Upper lobe of left lung (tissue), 6 donors: Measurements from ENCODE around the gene APOC1. TPM values are rescaled to one million over a fixed set of nuclear protein-coding genes. Genes with fewer than 3 reads are reported as not detected.

Experiments
- ATAC-seq, 2 donors: fragments of 200-7000 bp; cut with Tn5 transposase; one replicate each; pipeline ENCODE4 v1.9.1; 2022; ENCODE audit warnings: mild to moderate bottlenecking in 2 of 2, moderate library complexity in 2 of 2; ENCODE audit not compliant: low FRiP score in 2 of 2
- DNase-seq, 2 donors: peaks; one replicate each; pipeline ENCODE4 v3.0.0-alpha.2; 2019 to 2020
- H3K27ac ChIP-seq, 4 donors: fragments of 200-600 bp; sonication (generic); one replicate each; pipeline ENCODE4 v1.5.1; 2016 to 2019
- H3K27me3 ChIP-seq, 4 donors: fragments of 200-600 bp; sonication (generic); one replicate each; pipeline ENCODE4 v1.5.1; 2017 to 2019
- H3K36me3 ChIP-seq, 4 donors: fragments of 200-600 bp; sonication (generic); one replicate each; pipeline ENCODE4 v1.5.1; 2016 to 2019
- H3K4me1 ChIP-seq, 4 donors: fragments of 200-600 bp; sonication (generic); one replicate each; pipeline ENCODE4 v1.5.1; 2018 to 2019
- H3K4me3 ChIP-seq, 4 donors: fragments of 200-600 bp; sonication (generic); one replicate each; pipeline ENCODE4 v1.5.1; 2017 to 2019; ENCODE audit warnings: mild to moderate bottlenecking in 2 of 4, moderate library complexity in 1 of 4
- H3K9me3 ChIP-seq, 4 donors: fragments of 200-600 bp; sonication (generic); one replicate each; pipeline ENCODE4 v1.5.1; 2018 to 2019
- CTCF ChIP-seq, 6 experiments: fragments of 450-650 bp in 4 of 6; fragments of 200-600 bp in 2 of 6; sonication (generic) in 2 of 6; IDR thresholded peaks; one replicate each; pipeline ENCODE4 v1.5.1; 2016 to 2019; ENCODE audit warnings: antibody characterized with exemption in 6 of 6
- EP300 ChIP-seq, 4 donors: sonication (generic); formaldehyde crosslinking; IDR thresholded peaks; one replicate each; pipeline ENCODE4 v1.5.1; 2017; ENCODE audit warnings: antibody characterized with exemption in 4 of 4, control low read depth in 2 of 4
- POLR2A ChIP-seq, 4 donors: fragments of 450-650 bp; IDR thresholded peaks; one replicate each; pipeline ENCODE4 v1.5.1; 2016 to 2017; ENCODE audit warnings: antibody characterized with exemption in 4 of 4, mild to moderate bottlenecking in 2 of 4
- POLR2AphosphoS5 ChIP-seq, 2 donors: sonication (generic); formaldehyde crosslinking; IDR thresholded peaks; one replicate each; pipeline ENCODE4 v1.5.1; 2017; ENCODE audit warnings: antibody characterized with exemption in 2 of 2
- WGBS, 2 donors: methylation state at CpG; one replicate each; pipeline ENCODE4 v1.1.5; 2017 to 2018; 5-methylcytosine and 5-hydroxymethylcytosine counted together
- total RNA-seq, 6 donors: library from RNA; depleted of rRNA in 4 of 6; stranded (reverse); fragments of >200 nt in 4 of 6; gene quantifications; one replicate each; pipeline versions ENCODE4 v1.1.0 to v1.2.1, GENCODE V29; 2016 to 2021
- donor health status: DM: no; HTN: no; CAD: no; lungs with moderate emphysema.
- donor health status: DM: no; HTN: yes; CAD: no; lungs with severe emphysema.

Gene APOC1
- total RNA-seq, 6 donors from 2014 or later, result 186 to 754 (median 527) TPM

GRCh38 chr19:44893332-44894051 lies 20.9 kb upstream of the APOC1 start:
- H3K4me3 ChIP-seq, result no peak overlapping the region
- H3K27me3 ChIP-seq, result no peaks in the 10 kb centered on the region
- H3K4me1 ChIP-seq, result peaks cover 20 to 32% (median 21%) of the 10 kb centered on the region in 4 donors
- TF ChIP-seq POLR2A (IDR thresholded peaks at IDR 0.05) (peak in 1 of 4 donors; percentile 24), POLR2AphosphoS5 (IDR thresholded peaks at IDR 0.05) (peak in 1 of 2 donors; percentile 22), EP300 (IDR thresholded peaks at IDR 0.05) (peak in 1 of 4 donors; percentile 66), CTCF (IDR thresholded peaks at IDR 0.05) (no peak)
- 86 to 91% methylated on average over 7 to 18 of the region's 18 CpGs for WGBS, 2 donors
- DNase-seq (peak; percentile 40 to 61), ATAC-seq (no peak)
- peaks cover 3 to 58% (median 46%) of the 10 kb centered on the region in 4 donors for H3K36me3 ChIP-seq
- H3K9me3 ChIP-seq, result no peaks in the 10 kb centered on the region
- peak overlapping the region in 2 of 4 donors; percentile 20 to 79 for H3K27ac ChIP-seq

- H3K4me1 ChIP-seq, result peaks cover 20 to 32% (median 21%) of the 10 kb centered on the region in 4 donors
- H3K36me3 ChIP-seq, result peaks cover 3 to 55% (median 45%) of the 10 kb centered on the region in 4 donors
- DNase-seq (no peak), ATAC-seq (no peak)
- H3K4me3 ChIP-seq, result no peak overlapping the region
- TF ChIP-seq POLR2A (IDR thresholded peaks at IDR 0.05) (no peak), CTCF (IDR thresholded peaks at IDR 0.05) (no peak), EP300 (IDR thresholded peaks at IDR 0.05) (no peak), POLR2AphosphoS5 (IDR thresholded peaks at IDR 0.05) (no peak)
- H3K27me3 ChIP-seq, result no peaks in the 10 kb centered on the region
- H3K9me3 ChIP-seq, result no peaks in the 10 kb centered on the region
- H3K27ac ChIP-seq, result peak overlapping the region in 2 of 4 donors; percentile 20 to 79
- WGBS, 2 donors, result 83 to 91% methylated on average over 5 to 6 of the region's 6 CpGs
These were observed 20.4 kb upstream of the APOC1 start for GRCh38 chr19:44894052-44894400.

GRCh38 chr19:44894946-44895345 lies 19.5 kb upstream of the APOC1 start:
- Histone ChIP-seq H3K4me1 (peaks cover 14 to 25% (median 16%) of the 10 kb centered on the region in 4 donors), H3K36me3 (peaks cover 3 to 57% (median 46%) of the 10 kb centered on the region in 4 donors), H3K4me3 (no peak overlapping the region), H3K27ac (no peak overlapping the region), H3K27me3 (no peaks in the 10 kb centered on the region), H3K9me3 (no peaks in the 10 kb centered on the region)
- DNase-seq (no peak), ATAC-seq (no peak)
- TF ChIP-seq CTCF (IDR thresholded peaks at IDR 0.05) (no peak), POLR2A (IDR thresholded peaks at IDR 0.05) (no peak), POLR2AphosphoS5 (IDR thresholded peaks at IDR 0.05) (no peak), EP300 (IDR thresholded peaks at IDR 0.05) (no peak)
- WGBS, 2 donors, result 87 to 92% methylated on average over 9 of the region's 9 CpGs

GRCh38 chr19:44897835-44898234 lies 16.6 kb upstream of the APOC1 start:
- TF ChIP-seq POLR2A (IDR thresholded peaks at IDR 0.05) (no peak), CTCF (IDR thresholded peaks at IDR 0.05) (no peak), EP300 (IDR thresholded peaks at IDR 0.05) (no peak), POLR2AphosphoS5 (IDR thresholded peaks at IDR 0.05) (no peak)
- Histone ChIP-seq H3K4me3 (no peak overlapping the region), H3K4me1 (peaks cover 0 to 6% (median under 1%) of the 10 kb centered on the region in 4 donors), H3K27ac (no peak overlapping the region), H3K36me3 (peaks cover 9 to 83% (median 70%) of the 10 kb centered on the region in 4 donors), H3K9me3 (no peaks in the 10 kb centered on the region), H3K27me3 (no peaks in the 10 kb centered on the region)
- ATAC-seq (no peak), DNase-seq (no peak)
- WGBS, 2 donors, result 91 to 94% methylated on average over 6 of the region's 8 CpGs
